Middle frontal gyrus (tissue), 1 donor: Measurements from ENCODE around the gene MFSD11.
"Not testable (repeated sequence)": the region's sequence is repeated elsewhere in the genome, so short reads cannot be mapped to it uniquely, and the experiment has no call there.

Experiments used
- DNase-seq: peaks from one replicate; pipeline ENCODE4 v3.0.0-alpha.2; 2015; ENCODE audit warnings: low spot score; ENCODE audit errors: extremely low spot score

Gene MFSD11

GRCh38 chr17:76707985-76708807, 29.7 kb upstream of the MFSD11 start:
- no peak for DNase-seq

- DNase-seq: no peak
Observed at GRCh38 chr17:76709077-76709950, 28.6 kb upstream of the MFSD11 start.

- not testable (repeated sequence) for DNase-seq
Observed at GRCh38 chr17:76709951-76710862, 27.7 kb upstream of the MFSD11 start.

- no peak for DNase-seq
Observed at GRCh38 chr17:76710863-76711611, 26.9 kb upstream of the MFSD11 start, which contains the start of gene MXRA7. MXRA7 (minus strand) TSS chr17:76710965; CDS start chr17:76710946, 19 bp downstream.

GRCh38 chr17:76712321-76712720, 25.6 kb upstream of the MFSD11 start:
- DNase-seq: not testable (repeated sequence)

GRCh38 chr17:76713765-76714164, 24.2 kb upstream of the MFSD11 start:
- no peak for DNase-seq

- DNase-seq: no peak
Observed at GRCh38 chr17:76714336-76714735, 23.6 kb upstream of the MFSD11 start.

- peak; percentile 62 for DNase-seq
Observed at GRCh38 chr17:76714822-76715495, 23.0 kb upstream of the MFSD11 start.

GRCh38 chr17:76715496-76715830, 22.5 kb upstream of the MFSD11 start:
- DNase-seq: no peak

- no peak for DNase-seq
Observed at GRCh38 chr17:76716146-76716838, 21.6 kb upstream of the MFSD11 start.

- DNase-seq: no peak
Observed at GRCh38 chr17:76716839-76717215, 21.1 kb upstream of the MFSD11 start.

GRCh38 chr17:76718516-76718915, 19.4 kb upstream of the MFSD11 start:
- no peak for DNase-seq

GRCh38 chr17:76720211-76720610, 17.7 kb upstream of the MFSD11 start:
- DNase-seq: no peak

- DNase-seq: no peak
Observed at GRCh38 chr17:76720941-76721340, 17.0 kb upstream of the MFSD11 start.

GRCh38 chr17:76721463-76721862, 16.5 kb upstream of the MFSD11 start:
- no peak for DNase-seq

GRCh38 chr17:76722279-76722678, 15.6 kb upstream of the MFSD11 start:
- DNase-seq: no peak

- DNase-seq: not testable (repeated sequence)
Observed at GRCh38 chr17:76722977-76723376, 14.9 kb upstream of the MFSD11 start.

GRCh38 chr17:76723812-76724211, 14.1 kb upstream of the MFSD11 start:
- no peak for DNase-seq

GRCh38 chr17:76725580-76726230, 12.2 kb upstream of the MFSD11 start:
- DNase-seq: no peak
